ENCODE data around the gene AMN1.

GRCh38 chr12:31631809-31632208 lies 97.0 kb downstream of the AMN1 start:
- TF ChIP-seq, protein P1, sequence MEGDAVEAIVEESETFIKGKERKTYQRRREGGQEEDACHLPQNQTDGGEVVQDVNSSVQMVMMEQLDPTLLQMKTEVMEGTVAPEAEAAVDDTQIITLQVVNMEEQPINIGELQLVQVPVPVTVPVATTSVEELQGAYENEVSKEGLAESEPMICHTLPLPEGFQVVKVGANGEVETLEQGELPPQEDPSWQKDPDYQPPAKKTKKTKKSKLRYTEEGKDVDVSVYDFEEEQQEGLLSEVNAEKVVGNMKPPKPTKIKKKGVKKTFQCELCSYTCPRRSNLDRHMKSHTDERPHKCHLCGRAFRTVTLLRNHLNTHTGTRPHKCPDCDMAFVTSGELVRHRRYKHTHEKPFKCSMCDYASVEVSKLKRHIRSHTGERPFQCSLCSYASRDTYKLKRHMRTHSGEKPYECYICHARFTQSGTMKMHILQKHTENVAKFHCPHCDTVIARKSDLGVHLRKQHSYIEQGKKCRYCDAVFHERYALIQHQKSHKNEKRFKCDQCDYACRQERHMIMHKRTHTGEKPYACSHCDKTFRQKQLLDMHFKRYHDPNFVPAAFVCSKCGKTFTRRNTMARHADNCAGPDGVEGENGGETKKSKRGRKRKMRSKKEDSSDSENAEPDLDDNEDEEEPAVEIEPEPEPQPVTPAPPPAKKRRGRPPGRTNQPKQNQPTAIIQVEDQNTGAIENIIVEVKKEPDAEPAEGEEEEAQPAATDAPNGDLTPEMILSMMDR (IDR thresholded peaks at IDR 0.05), result no peak
- TF ChIP-seq EP300 (IDR thresholded peaks at IDR 0.05) (no peak), POLR2A (IDR thresholded peaks at IDR 0.05) (no peak), POLR2AphosphoS5 (IDR thresholded peaks at IDR 0.05) (no peak)

All from upper lobe of left lung (tissue), 4 donors.